H9 (cell line): ENCODE measurements around the gene CABLES1. TPM values are rescaled to one million over a fixed set of nuclear protein-coding genes. Genes with fewer than 3 reads are reported as not detected.

ENCODE experiments used
- DNase-seq: peaks from one replicate; pipeline ENCODE4 v3.0.0-alpha.2; 2017
- H2AFZ ChIP-seq: one replicate; pipeline ENCODE4 v1.6.1; 2013; ENCODE audit warnings: mild to moderate bottlenecking, low read length, control low read depth, moderate library complexity
- H2AK5ac ChIP-seq: 2 replicates; pipeline ENCODE4 v1.6.1; 2013; ENCODE audit warnings: low read length, control low read depth, mixed read lengths; ENCODE audit not compliant: insufficient read length
- H2BK120ac ChIP-seq: one replicate; pipeline ENCODE4 v1.6.1; 2013; ENCODE audit warnings: low read depth, mild to moderate bottlenecking, low read length, control low read depth, inconsistent platforms; ENCODE audit not compliant: poor library complexity, severe bottlenecking
- H2BK12ac ChIP-seq: 2 replicates; pipeline ENCODE4 v1.6.1; 2013; ENCODE audit warnings: low read length, control low read depth, mixed read lengths, low read depth; ENCODE audit not compliant: insufficient read length
- H2BK15ac ChIP-seq: 2 replicates; pipeline ENCODE4 v1.6.1; 2013; ENCODE audit warnings: low read depth, low read length, control low read depth
- H2BK20ac ChIP-seq: one replicate; pipeline ENCODE4 v1.6.1; 2013; ENCODE audit warnings: low read depth, mild to moderate bottlenecking, low read length, control low read depth, inconsistent platforms; ENCODE audit not compliant: poor library complexity, severe bottlenecking
- H2BK5ac ChIP-seq: 2 replicates; pipeline ENCODE4 v1.6.1; 2013; ENCODE audit warnings: low read length, control low read depth, mixed read lengths; ENCODE audit not compliant: insufficient read length
- H3K14ac ChIP-seq: 2 replicates; pipeline ENCODE4 v1.6.1; 2013; ENCODE audit warnings: low read length, control low read depth; ENCODE audit not compliant: insufficient read depth
- H3K18ac ChIP-seq: 2 replicates; pipeline ENCODE4 v1.6.1; 2013; ENCODE audit warnings: low read depth, mild to moderate bottlenecking, mixed read lengths, low read length, control low read depth; ENCODE audit not compliant: insufficient read length
- H3K23ac ChIP-seq: 2 replicates; pipeline ENCODE4 v1.6.1; 2013; ENCODE audit warnings: low read length, control low read depth, mixed read lengths, low read depth; ENCODE audit not compliant: insufficient read length
- H3K23me2 ChIP-seq: 2 replicates; pipeline ENCODE4 v1.6.1; 2013; ENCODE audit warnings: low read depth, mild to moderate bottlenecking, mixed read lengths, low read length, control low read depth; ENCODE audit not compliant: insufficient read length, poor library complexity, severe bottlenecking
- H3K27ac ChIP-seq: 2 replicates; pipeline ENCODE4 v1.5.1; 2013; ENCODE audit warnings: low read length, control low read depth, mixed read lengths, low read depth; ENCODE audit not compliant: insufficient read length
- H3K27me3 ChIP-seq: 2 replicates; pipeline ENCODE4 v1.6.1; 2013; ENCODE audit warnings: low read length, control low read depth, inconsistent platforms; ENCODE audit not compliant: insufficient read depth
- H3K4ac ChIP-seq: 2 replicates; pipeline ENCODE4 v1.6.1; 2013; ENCODE audit warnings: low read depth, mild to moderate bottlenecking, control low read depth, inconsistent platforms, low read length, moderate library complexity
- H3K4me1 ChIP-seq: 2 replicates; pipeline ENCODE4 v1.6.1; 2013; ENCODE audit warnings: low read length, control low read depth, inconsistent platforms; ENCODE audit not compliant: insufficient read depth
- H3K4me2 ChIP-seq: 2 replicates; pipeline ENCODE4 v1.6.1; 2013; ENCODE audit warnings: low read length, control low read depth, mixed read lengths; ENCODE audit not compliant: insufficient read length, insufficient read depth
- H3K56ac ChIP-seq: 2 replicates; pipeline ENCODE4 v1.6.1; 2013; ENCODE audit warnings: low read depth, mild to moderate bottlenecking, mixed read lengths, low read length, control low read depth; ENCODE audit not compliant: insufficient read length
- H3K79me1 ChIP-seq: 2 replicates; pipeline ENCODE4 v1.6.1; 2013; ENCODE audit warnings: low read depth, mild to moderate bottlenecking, moderate library complexity, low read length, control low read depth, inconsistent platforms; ENCODE audit not compliant: insufficient read depth, poor library complexity, severe bottlenecking
- H3K79me2 ChIP-seq: 2 replicates; pipeline ENCODE4 v1.6.1; 2013; ENCODE audit warnings: low read length, control low read depth, inconsistent platforms; ENCODE audit not compliant: insufficient read depth
- H3K9ac ChIP-seq: 2 replicates; pipeline ENCODE4 v1.6.1; 2013; ENCODE audit warnings: low read length, control low read depth, mixed read lengths; ENCODE audit not compliant: insufficient read length; ENCODE audit errors: extremely low read depth
- H3K9me3 ChIP-seq: one replicate; pipeline ENCODE4 v1.6.1; 2013; ENCODE audit warnings: low read depth, low read length, inconsistent platforms; ENCODE audit not compliant: control insufficient read depth
- H3T11ph ChIP-seq: one replicate; pipeline ENCODE4 v1.6.1; 2013; ENCODE audit warnings: mild to moderate bottlenecking, low read length, control low read depth, inconsistent platforms
- H4K20me1 ChIP-seq: one replicate; pipeline ENCODE4 v1.6.1; 2013; ENCODE audit not compliant: control insufficient read depth, insufficient read length, insufficient read depth
- H4K5ac ChIP-seq: 2 replicates; pipeline ENCODE4 v1.6.1; 2013; ENCODE audit warnings: low read depth, mild to moderate bottlenecking, mixed read lengths, low read length, control low read depth; ENCODE audit not compliant: insufficient read length
- H4K8ac ChIP-seq: replicated peaks from 2 replicates; pipeline ENCODE4 v1.6.1; 2013; ENCODE audit warnings: low read length, control low read depth, mixed read lengths, low read depth; ENCODE audit not compliant: insufficient read length
- H4K91ac ChIP-seq: 2 replicates; pipeline ENCODE4 v1.6.1; 2013; ENCODE audit warnings: low read depth, mild to moderate bottlenecking, moderate library complexity, mixed read lengths, low read length, control low read depth; ENCODE audit not compliant: insufficient read length
- H3K27ac Mint-ChIP-seq, 3 experiments: 2 replicates in 2 of 3; 3 replicates in 1 of 3; pipeline ENCODE4 v1.8.0; 2020 to 2021; ENCODE audit warnings: mixed read lengths in 3 of 3, mild to moderate bottlenecking in 1 of 3, moderate library complexity in 1 of 3
- H3K27me3 Mint-ChIP-seq: 2 replicates; pipeline ENCODE4 v1.8.0; 2021; ENCODE audit warnings: low read depth, mild to moderate bottlenecking, moderate library complexity, mixed read lengths
- H3K36me3 Mint-ChIP-seq, 3 experiments: 2 replicates in 2 of 3; 3 replicates in 1 of 3; pipeline ENCODE4 v1.8.0; 2020 to 2021; ENCODE audit warnings: low read depth in 3 of 3, mixed read lengths in 3 of 3; ENCODE audit not compliant: insufficient read depth in 1 of 3
- H3K4me1 Mint-ChIP-seq, 2 experiments: 2 replicates each; pipeline ENCODE4 v1.8.0; 2020; ENCODE audit warnings: mixed read lengths in 2 of 2
- H3K4me3 Mint-ChIP-seq, 2 experiments: 2 replicates in 1 of 2; 3 replicates in 1 of 2; pipeline ENCODE4 v1.8.0; 2020 to 2021; ENCODE audit warnings: mild to moderate bottlenecking in 2 of 2, mixed read lengths in 2 of 2, moderate library complexity in 1 of 2
- H3K9me3 Mint-ChIP-seq, 2 experiments: 2 replicates in 1 of 2; 3 replicates in 1 of 2; pipeline ENCODE4 v1.8.0; 2020; ENCODE audit warnings: mild to moderate bottlenecking in 2 of 2, mixed read lengths in 2 of 2, moderate library complexity in 1 of 2
- WGBS: extraction: QIAGEN DNeasy Blood & Tissue Kit; methylation state at CpG from one replicate; pipeline ENCODE4 v1.1.7; 2013; ENCODE audit warnings: missing lambda C conversion rate, low lambda C conversion rate, mixed read lengths; ENCODE audit not compliant: insufficient read length; ENCODE audit errors: extremely low coverage; 5-methylcytosine and 5-hydroxymethylcytosine counted together
- total RNA-seq: library from RNA; stranded (reverse); gene quantifications from 2 replicates; pipeline ENCODE4 v1.2.1, GENCODE V29; 2021
- TF ChIP-seq, protein P1 (sequence below): fragments of 200-600 bp; sonication (generic); conservative IDR thresholded peaks from 3 replicates; pipeline ENCODE4 v1.8.0; 2021; ENCODE audit warnings: antibody characterized with exemption, mild to moderate bottlenecking

The CABLES1 gene
- total RNA-seq, 1 experiment from 2014 or later, result 27.1 TPM

- Histone ChIP-seq H3K4me1 (no peaks in the 10 kb centered on the region), H3K9ac (no peak overlapping the region), H4K20me1 (no peaks in the 10 kb centered on the region), H2BK20ac (no peak overlapping the region), H3K79me2 (no peaks in the 10 kb centered on the region), H2BK12ac (no peak overlapping the region), H4K8ac (no peak overlapping the region), H3K18ac (no peak overlapping the region), H3K4ac (no peak overlapping the region), H2BK120ac (no peak overlapping the region), H3K14ac (no peak overlapping the region), H3K9me3 (no peaks in the 10 kb centered on the region), H3T11ph (no peak overlapping the region), H3K23me2 (no peaks in the 10 kb centered on the region), H3K27ac (no peak overlapping the region), H3K56ac (no peak overlapping the region), H3K79me1 (no peaks in the 10 kb centered on the region), H2AFZ (no peak overlapping the region), H2BK15ac (no peak overlapping the region), H3K27me3 (no peaks in the 10 kb centered on the region), H4K91ac (no peak overlapping the region), H3K4me2 (no peak overlapping the region), H2BK5ac (no peak overlapping the region), H3K23ac (no peak overlapping the region), H2AK5ac (no peak overlapping the region), H4K5ac (no peak overlapping the region)
- H3K36me3 Mint-ChIP-seq, result peaks cover 21 to 57% (median 36%) of the 10 kb centered on the region in 3 experiments
- no peak overlapping the region for H3K4me3 Mint-ChIP-seq
- peak overlapping the region in 1 of 3 experiments; percentile 16; a peak in 1 of 7 replicates for H3K27ac Mint-ChIP-seq
- TF ChIP-seq, protein P1, sequence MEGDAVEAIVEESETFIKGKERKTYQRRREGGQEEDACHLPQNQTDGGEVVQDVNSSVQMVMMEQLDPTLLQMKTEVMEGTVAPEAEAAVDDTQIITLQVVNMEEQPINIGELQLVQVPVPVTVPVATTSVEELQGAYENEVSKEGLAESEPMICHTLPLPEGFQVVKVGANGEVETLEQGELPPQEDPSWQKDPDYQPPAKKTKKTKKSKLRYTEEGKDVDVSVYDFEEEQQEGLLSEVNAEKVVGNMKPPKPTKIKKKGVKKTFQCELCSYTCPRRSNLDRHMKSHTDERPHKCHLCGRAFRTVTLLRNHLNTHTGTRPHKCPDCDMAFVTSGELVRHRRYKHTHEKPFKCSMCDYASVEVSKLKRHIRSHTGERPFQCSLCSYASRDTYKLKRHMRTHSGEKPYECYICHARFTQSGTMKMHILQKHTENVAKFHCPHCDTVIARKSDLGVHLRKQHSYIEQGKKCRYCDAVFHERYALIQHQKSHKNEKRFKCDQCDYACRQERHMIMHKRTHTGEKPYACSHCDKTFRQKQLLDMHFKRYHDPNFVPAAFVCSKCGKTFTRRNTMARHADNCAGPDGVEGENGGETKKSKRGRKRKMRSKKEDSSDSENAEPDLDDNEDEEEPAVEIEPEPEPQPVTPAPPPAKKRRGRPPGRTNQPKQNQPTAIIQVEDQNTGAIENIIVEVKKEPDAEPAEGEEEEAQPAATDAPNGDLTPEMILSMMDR, result no peak
- H3K9me3 Mint-ChIP-seq, result no peaks in the 10 kb centered on the region
- no CpG with 5 or more reads among the region's 3 CpGs for WGBS
- no peaks in the 10 kb centered on the region for H3K27me3 Mint-ChIP-seq
- DNase-seq, result no peak
- H3K4me1 Mint-ChIP-seq, result peaks cover 0 to 9% of the 10 kb centered on the region in 2 experiments; a peak in 1 of 4 replicates
Observed at GRCh38 chr18:23209031-23209430, 73.7 kb downstream of the CABLES1 start.
